HG02973 (cell line): ENCODE measurements around the gene ASIC4.

Experiments used
- ATAC-seq: cut with Tn5 transposase; IDR thresholded peaks from one replicate; pipeline ENCODE4 v1.9.1; 2021; ENCODE audit warnings: moderate library complexity; ENCODE audit not compliant: unreplicated experiment

ASIC4 gene, protein sequence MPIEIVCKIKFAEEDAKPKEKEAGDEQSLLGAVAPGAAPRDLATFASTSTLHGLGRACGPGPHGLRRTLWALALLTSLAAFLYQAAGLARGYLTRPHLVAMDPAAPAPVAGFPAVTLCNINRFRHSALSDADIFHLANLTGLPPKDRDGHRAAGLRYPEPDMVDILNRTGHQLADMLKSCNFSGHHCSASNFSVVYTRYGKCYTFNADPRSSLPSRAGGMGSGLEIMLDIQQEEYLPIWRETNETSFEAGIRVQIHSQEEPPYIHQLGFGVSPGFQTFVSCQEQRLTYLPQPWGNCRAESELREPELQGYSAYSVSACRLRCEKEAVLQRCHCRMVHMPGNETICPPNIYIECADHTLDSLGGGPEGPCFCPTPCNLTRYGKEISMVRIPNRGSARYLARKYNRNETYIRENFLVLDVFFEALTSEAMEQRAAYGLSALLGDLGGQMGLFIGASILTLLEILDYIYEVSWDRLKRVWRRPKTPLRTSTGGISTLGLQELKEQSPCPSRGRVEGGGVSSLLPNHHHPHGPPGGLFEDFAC

DNA sequence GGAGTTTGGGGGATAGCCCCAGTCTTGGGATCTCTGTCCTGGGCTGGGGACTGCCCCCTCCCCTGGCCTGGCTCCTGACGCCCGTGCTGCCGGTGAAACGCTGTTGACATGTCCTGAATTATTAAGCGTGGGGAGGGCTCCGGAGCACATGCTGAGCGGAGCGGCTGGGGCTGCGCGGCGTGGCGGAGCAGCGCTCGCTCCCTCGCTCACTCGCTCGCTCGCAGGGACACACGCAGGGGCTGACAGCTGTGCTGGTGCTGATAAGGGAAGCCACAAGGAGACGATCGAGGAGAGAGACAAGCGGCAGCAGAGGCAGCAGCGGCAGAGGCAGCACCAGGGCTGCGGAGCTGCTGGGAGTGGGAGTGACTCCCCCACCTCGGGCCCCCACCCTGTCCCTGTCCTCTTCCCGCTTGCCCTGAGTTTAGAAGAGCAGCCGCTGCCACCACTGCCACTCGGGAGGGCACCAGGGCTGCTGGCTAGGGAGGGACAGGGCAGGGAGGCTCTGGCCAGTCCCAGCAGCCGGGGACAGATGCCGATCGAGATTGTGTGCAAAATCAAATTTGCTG is at the start of gene ASIC4:
Gene ASIC4 (plus strand): TSS at position 287 of the 566 bp plus-strand sequence. CDS start 243 bp downstream, at position 530.
- no peak for ATAC-seq

DNA sequence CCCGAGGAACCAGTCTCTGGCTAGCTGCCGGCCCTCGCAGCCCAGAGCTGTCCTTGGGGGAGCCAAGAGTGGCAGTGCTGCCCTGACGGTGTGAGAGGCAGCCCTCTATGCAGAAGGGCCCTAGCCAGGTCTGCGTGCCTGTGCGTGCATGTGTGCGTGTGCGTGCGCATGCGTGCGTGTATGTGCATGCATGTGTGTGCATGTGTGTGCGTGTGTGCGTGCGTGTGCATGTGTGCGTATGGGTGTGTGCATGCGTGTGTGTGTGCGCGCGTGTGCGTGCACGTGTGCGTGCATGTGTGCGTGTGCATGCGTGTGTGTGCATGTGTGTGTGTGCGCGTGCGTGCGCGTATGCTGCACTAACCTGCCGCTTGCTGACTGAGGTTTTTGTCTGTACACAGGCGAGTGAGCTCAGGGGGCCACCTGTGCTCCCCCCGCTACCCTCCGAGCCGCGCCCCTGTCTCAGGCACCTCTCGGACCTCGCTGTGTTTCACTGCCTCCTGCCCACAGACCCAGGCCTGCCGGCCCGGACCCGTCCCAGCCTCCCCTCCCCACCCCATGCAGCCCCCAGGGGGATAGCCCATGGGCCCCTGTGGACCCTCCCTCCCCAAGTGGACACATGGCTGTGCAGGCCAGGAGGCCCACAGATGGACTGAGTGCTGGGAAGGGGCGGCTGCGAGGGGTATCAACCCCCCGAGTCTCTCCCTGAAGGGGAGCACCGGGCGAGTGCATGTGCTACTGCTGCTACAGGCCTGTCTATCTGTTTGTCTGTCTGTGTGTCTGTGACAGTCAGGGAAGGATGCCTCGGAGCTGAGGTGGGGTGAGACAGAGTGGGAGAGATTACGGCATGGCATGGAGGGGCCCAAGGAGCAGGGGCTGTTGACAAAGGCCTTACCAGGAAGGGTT is 48.4 kb upstream of the ASIC4 start:
- no peak for ATAC-seq

DNA sequence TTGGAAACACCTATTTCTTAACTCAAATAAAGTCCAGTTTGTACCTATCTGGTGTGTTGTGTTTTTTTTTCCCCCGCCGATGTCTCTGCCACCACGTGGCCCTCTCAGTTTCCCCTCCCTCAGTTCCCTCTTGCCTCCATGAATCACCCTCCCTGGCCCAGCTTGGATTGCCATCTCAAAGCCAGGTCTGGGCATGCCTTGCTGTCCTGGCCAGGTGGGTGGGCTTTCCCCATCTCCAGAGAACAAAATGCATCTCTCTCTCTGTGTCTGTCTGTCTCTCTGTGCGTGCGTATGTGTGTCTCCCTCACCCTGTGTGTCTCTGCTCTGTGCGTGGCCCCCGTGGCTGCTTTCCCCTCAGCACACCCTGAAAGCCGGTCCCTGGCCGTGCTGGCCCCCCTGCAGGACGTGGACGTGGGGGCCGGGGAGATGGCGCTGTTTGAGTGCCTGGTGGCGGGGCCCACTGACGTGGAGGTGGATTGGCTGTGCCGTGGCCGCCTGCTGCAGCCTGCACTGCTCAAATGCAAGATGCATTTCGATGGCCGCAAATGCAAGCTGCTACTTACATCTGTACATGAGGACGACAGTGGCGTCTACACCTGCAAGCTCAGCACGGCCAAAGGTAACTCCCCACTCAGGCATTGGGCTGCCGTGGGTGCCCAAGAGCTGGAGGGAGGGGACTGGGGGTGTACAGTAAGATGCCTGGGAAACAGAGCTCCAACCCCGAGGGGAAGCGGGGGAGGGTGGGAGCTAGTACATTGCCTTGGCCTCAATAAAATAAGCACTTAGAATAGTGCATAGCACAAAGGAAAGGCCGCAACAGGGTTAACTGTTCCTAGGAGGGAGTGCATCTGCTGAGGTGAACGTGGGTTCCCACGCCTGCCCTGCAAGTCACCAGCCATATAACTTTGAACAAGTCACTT is 47.2 kb upstream of the ASIC4 start:
- ATAC-seq: no peak

DNA sequence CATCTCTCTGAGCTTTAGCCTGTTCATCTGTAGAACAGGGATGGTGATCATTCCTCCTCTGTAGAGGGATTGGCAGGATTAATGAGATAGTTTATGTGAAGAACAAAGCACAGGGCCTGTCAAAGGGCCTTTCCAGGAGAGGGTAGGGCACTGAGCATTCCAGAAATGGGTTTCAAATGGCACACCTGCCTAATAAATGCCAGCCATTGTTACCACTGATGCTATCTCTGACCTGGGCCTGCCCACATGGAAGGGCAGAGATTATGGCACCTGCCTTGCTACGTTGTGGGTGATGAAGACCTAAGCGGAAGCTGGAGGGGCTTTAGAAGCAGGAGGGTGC is 46.6 kb upstream of the ASIC4 start:
- no peak for ATAC-seq

DNA sequence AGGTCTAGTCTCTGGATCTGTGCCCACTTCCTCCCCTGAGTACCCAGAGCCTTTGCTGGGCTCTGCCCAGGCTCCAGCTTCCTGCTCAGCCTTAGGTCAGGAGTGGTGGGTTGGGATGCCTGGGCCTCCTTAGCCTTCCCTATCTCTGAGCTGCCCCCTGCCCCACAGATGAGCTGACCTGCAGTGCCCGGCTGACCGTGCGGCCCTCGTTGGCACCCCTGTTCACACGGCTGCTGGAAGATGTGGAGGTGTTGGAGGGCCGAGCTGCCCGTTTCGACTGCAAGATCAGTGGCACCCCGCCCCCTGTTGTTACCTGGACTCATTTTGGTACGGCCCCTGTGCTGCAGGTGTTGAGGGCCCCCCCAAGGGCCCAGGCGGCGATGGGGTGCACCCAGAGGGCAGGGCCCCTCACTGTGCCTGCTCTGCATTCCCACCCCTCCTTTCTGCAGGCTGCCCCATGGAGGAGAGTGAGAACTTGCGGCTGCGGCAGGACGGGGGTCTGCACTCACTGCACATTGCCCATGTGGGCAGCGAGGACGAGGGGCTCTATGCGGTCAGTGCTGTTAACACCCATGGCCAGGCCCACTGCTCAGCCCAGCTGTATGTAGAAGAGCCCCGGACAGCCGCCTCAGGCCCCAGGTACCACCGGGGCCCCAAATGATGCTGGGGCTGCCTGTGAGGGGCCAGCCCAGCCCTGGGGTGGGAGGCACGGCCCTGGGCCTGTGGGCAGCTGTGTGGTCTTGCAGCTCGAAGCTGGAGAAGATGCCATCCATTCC is 45.7 kb upstream of the ASIC4 start:
- ATAC-seq: no peak

DNA sequence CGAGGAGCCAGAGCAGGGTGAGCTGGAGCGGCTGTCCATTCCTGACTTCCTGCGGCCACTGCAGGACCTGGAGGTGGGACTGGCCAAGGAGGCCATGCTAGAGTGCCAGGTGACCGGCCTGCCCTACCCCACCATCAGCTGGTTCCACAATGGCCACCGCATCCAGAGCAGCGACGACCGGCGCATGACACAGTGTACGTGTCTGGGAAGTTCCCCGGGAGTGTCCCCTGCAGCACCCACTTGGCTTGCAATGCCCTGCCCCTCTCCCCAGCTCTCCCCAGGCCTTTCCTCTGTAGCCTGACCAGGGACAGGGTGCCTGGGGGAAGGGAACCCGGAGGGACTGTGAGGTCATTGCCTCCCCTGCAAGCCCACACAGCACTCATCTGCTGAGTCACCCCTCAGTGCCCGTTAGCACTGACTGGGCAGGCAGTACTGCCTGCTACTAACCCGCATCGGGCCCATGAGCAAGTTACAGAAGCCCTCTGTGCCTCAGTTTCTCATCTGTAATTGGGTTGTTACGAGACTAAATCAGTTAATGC is 45.0 kb upstream of the ASIC4 start:
- ATAC-seq: no peak

DNA sequence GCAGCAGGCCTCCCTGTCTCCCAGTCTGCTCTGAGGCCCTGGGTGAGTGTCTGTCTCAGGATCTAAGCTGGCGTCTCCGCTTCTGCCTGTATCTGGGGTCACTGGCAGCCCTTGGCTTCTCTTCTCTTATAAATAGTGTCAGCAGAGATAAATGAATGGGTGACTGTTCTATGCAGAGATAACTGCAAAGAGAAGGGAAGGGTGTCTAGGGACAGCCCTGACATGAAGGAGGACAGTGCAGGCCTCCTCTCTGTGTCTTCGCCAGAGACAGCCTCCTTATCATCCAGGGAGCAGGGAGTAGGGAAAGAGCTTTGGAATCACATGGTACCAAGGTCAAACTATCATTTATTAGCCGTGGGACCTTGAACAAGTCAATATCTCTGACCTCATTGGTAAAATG is 43.9 kb upstream of the ASIC4 start:
- ATAC-seq: no peak

DNA sequence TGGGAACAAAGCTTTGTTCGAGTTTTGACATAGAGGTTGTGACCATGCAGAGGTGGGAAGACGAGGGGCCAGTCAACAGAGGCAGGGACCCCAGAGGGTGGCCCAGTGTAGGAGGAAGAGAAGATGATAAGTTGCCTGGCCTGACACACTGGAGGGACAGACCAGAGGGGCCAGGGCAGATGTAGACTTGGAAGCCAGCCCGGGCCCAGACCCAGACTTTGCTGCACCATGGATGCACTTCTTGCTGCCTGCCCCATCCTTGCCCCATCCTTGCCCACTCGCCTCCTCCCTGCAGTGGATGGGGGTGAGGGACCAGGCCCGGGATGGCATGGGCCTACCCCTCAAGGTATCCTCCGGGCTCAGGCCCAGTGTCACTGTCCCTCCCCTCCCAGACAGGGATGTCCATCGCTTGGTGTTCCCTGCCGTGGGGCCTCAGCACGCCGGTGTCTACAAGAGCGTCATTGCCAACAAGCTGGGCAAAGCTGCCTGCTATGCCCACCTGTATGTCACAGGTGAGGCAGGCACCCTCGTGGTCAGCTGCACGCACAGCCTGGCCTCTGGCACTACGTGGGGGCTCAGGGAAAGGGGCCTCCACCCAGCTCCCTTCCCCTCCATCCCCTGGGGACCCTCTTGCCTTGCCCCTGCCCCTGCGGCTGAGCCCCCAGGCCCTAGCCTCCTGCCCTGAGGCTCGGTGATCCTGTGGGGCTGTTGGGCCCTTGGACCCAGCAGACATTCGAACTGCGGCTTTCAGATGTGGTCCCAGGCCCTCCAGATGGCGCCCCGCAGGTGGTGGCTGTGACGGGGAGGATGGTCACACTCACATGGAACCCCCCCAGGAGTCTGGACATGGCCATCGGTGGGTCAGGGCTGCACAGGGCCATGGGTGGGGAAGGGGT is 42.6 kb upstream of the ASIC4 start:
- ATAC-seq: no peak

DNA sequence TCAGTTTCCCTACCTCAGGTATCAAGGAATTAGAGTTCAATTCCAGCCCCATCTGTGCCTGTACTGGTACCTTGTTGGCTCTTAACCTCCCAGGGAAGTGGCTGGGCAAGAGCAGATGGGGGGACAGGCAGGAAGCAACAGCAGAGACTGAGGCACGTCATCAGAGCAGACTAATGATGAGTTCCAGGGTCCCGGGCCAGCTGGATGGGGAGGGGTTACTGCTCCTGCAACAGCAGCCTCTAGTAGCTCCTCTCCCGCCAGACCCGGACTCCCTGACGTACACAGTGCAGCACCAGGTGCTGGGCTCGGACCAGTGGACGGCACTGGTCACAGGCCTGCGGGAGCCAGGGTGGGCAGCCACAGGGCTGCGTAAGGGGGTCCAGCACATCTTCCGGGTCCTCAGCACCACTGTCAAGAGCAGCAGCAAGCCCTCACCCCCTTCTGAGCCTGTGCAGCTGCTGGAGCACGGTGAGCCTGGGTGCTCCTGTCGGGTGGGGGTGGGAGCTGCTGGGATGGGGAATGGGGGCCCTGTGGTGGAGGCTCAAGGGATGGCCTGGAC is 41.6 kb upstream of the ASIC4 start:
- ATAC-seq: no peak

DNA sequence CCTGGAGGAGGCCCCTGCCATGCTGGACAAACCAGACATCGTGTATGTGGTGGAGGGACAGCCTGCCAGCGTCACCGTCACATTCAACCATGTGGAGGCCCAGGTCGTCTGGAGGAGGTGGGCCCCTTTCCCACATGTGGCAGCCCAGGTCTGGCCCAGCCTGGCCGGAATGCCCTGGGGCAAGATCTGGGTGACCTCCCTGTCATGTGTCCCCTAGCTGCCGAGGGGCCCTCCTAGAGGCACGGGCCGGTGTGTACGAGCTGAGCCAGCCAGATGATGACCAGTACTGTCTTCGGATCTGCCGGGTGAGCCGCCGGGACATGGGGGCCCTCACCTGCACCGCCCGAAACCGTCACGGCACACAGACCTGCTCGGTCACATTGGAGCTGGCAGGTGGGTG is 40.8 kb upstream of the ASIC4 start:
- no peak for ATAC-seq

DNA sequence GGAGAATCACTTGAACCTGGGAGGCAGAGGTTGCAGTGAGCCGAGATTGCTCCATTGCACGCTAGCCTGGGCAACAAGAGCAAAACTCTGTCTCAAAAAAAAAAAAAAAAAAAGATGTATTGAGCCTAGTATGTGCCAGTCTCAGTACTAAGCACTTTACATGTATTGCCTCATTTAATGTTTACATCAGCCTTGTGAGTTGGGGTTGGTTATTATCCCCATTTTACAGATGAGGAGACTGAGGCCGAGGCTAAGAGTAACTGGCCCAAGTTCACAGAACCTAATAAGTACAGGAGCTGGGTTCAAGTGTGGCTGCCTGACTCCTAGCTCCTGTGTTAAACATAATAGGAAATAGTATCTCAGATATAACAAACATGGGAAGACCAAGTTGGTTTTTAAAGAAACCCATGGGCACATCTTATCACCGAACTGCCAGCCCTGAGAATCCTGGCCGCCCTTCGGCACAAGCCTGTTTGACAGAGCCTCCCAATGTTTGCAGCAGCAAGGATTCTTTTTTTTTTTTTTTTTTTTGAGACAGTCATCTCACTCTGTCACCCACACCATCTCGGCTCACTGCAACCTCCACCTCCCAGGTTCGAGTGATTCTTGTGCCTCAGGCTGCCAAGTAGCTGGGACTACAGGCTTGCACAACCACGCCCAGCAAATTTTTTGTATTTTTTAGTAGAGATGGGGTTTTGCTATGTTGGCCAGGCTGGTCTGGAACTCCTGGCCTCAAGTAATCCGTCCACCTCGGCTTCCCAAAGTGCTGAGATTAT is 39.8 kb upstream of the ASIC4 start:
- ATAC-seq: no peak

DNA sequence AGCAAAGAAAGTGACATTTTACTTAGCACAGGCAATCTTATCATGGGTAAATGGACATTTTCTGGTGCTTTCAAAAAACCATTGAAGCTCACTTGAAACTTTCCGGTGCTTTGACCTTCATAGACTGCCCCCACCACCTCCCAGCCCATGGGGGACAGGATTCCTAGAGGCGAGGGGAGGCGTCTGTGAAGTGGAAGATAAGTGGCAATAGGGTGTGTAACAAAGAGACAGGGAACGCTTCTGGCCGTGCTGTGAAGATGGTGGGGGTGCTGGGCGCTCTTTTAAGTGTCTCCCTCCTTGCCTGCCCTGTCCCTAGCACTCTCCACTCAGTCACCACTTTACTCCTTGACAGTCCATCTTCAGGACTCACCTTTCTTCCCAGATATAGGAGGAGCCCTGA is 39.0 kb upstream of the ASIC4 start:
- no peak for ATAC-seq

DNA sequence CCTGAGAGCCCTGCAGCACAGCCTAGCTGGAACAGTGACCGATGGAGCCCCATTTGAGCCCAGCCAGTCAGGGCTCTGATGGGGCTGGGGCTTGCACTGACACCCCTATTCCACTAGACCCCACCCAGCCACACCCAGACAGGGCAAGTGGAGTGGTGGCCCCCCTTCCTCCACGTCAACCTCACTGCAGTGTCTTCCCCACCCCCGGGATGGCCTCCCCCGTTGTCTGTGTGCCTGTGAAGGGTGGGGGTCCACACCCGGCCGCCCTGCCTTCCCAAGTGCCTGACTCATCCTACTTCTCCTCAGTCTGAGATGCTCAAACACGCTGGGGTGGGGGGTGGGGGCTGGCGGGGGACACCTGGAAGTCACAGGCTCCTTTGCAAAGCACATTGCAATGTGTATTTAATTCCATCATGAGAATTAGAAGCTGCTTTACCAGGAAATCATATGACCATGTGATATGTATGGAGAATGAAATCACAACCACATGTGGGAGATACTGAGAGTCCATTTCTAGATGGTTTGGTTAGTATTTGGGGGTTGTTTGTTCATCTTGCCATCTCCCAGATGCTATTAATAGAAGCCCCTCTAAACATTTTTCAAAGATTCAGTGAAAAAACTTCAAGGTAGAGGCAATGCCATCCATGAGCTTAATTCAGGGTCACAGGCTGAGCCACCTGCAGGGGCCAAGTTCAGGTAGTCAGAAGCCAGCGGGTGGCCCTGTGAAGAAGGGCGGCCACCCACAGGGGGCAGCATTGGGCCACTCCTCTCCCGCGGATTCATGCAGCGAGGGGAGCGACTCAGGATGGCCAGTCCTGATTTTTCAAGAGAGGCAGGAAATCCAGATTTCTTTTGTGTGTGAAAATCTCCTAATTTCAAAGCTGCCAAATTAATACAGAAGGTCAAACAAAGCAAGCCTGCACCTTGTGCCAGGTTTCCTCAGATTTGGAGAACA is 38.3 kb upstream of the ASIC4 start:
- no peak for ATAC-seq

DNA sequence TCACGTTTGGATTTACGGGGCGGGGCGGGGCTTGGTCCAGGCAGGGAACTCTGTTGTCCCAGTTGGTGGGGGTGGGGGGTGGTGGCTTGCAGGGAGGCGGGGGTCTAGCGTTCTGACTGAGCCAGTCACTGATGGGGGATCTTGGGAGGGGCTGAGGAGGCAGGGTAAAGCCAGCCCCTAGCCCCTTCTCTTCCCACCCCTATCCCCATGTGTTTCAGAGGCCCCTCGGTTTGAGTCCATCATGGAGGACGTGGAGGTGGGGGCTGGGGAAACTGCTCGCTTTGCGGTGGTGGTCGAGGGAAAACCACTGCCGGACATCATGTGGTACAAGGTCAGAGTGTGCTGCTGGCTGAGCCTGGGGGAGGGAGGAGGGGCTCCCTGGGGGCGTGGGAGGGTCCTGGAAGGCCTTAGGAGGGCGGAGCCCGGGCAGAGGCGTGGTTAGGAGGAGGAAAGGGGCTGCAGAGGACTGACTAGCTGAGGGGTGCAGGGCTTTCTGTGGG is 37.6 kb upstream of the ASIC4 start:
- ATAC-seq: no peak

DNA sequence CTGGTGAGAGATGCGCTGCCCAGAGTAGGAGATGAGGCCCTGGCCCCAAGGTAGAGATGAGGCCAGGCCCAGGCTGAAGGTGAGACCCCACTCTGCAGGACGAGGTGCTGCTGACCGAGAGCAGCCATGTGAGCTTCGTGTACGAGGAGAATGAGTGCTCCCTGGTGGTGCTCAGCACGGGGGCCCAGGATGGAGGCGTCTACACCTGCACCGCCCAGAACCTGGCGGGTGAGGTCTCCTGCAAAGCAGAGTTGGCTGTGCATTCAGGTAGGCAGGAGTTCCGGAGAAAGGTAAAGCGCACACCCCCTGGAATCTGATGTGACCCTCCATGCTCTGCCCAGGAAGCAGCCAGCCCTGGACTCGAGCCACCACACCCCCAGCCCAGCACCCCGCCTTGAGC is 37.1 kb upstream of the ASIC4 start:
- ATAC-seq: no peak

DNA sequence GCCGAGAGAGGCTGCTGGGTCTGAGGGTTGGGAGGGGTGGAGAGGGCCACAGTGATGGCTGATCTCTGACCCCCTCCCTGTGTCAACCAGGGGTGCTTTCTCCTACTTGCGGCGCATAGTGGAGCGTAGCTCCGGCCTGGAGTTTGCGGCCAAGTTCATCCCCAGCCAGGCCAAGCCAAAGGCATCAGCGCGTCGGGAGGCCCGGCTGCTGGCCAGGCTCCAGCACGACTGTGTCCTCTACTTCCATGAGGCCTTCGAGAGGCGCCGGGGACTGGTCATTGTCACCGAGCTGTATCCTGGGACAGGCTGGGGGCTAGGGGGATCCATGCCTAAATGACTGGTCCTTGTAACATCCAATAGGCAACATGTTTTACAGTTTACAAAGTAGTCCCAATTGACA is 36.5 kb upstream of the ASIC4 start:
- no peak for ATAC-seq
